Measurements from ENCODE around the gene CEP128.

The CEP128 gene

DNA sequence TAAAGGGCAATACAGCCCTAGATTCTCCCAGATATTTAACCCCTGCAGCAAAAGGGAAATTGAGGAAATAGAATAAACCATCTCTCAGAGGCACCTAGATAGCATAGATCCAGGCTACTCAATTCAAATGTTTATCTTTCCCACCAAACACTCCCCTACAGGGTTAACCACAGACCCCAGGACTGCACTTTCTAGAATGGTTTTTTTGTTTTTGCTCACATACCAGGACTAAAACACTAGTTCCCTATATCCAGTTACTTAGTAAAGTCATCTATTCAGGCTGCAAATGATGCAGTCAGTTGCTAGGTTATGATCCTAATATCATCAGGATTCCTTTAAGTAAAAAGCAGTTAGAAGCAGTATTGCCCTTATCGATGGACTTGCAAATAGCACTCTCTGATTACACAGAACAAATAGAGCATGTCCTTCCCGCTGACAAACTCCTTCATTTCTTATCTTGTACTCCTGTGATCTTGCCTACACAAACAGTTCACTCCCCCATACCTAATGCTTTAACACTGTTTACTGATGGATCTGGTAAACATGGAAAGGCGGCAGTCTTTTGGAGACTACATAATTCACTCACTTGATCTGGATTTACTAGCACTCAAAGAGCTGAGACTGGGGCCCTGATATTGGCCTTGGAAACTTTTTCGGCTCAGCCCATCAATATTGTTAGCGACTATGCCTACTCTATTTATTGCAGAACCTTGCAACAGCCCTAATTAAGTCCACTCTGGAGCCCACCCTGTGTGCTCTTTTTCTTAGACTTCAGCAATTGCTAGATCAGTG is 473.0 kb downstream of the CEP128 start:
- no peak overlapping the region for H3K4me3 ChIP-seq (replicated peaks; ENCODE audit: low read depth, low read length)
- no peak for DNase-seq (ENCODE audit: low read depth)
- TF ChIP-seq CTCF (IDR thresholded peaks at IDR 0.05; ENCODE audit: low read length, missing control alignments), result no peak

GRCh38 chr14:80465546-80466220 is 475.9 kb downstream of the CEP128 start:
- no peak for TF ChIP-seq CTCF (IDR thresholded peaks at IDR 0.05; ENCODE audit: low read length, missing control alignments)
- DNase-seq (ENCODE audit: low read depth), result no peak

GRCh38 chr14:80464531-80465149 is 476.9 kb downstream of the CEP128 start:
- no peak for DNase-seq (ENCODE audit: low read depth)
- no peak overlapping the region for H3K4me3 ChIP-seq (replicated peaks; ENCODE audit: low read depth, low read length)
- no peak for TF ChIP-seq CTCF (IDR thresholded peaks at IDR 0.05; ENCODE audit: low read length, missing control alignments)

More at GRCh38 chr14:80465546-80466220, 475.9 kb downstream of the CEP128 start:
- no peak overlapping the region for H3K4me3 ChIP-seq (replicated peaks; ENCODE audit: low read depth, low read length)

- DNase-seq (ENCODE audit: low read depth), result peak; percentile 19
- no peak for TF ChIP-seq CTCF (IDR thresholded peaks at IDR 0.05; ENCODE audit: low read length, missing control alignments)
- H3K4me3 ChIP-seq (replicated peaks; ENCODE audit: low read depth, low read length), result no peak overlapping the region
Observed at GRCh38 chr14:80456209-80456608, 485.3 kb downstream of the CEP128 start.

GRCh38 chr14:80455031-80455430 is 486.5 kb downstream of the CEP128 start:
- no peak overlapping the region for H3K4me3 ChIP-seq (replicated peaks; ENCODE audit: low read depth, low read length)
- no peak for TF ChIP-seq CTCF (IDR thresholded peaks at IDR 0.05; ENCODE audit: low read length, missing control alignments)
- no peak for DNase-seq (ENCODE audit: low read depth)

- no peak for TF ChIP-seq CTCF (IDR thresholded peaks at IDR 0.05; ENCODE audit: low read length, missing control alignments)
- no peak for DNase-seq (ENCODE audit: low read depth)
- H3K4me3 ChIP-seq (replicated peaks; ENCODE audit: low read depth, low read length), result no peak overlapping the region
Observed at GRCh38 chr14:80448267-80448666, 493.3 kb downstream of the CEP128 start.
